ENCODE measurements around the gene TP73.

DNA sequence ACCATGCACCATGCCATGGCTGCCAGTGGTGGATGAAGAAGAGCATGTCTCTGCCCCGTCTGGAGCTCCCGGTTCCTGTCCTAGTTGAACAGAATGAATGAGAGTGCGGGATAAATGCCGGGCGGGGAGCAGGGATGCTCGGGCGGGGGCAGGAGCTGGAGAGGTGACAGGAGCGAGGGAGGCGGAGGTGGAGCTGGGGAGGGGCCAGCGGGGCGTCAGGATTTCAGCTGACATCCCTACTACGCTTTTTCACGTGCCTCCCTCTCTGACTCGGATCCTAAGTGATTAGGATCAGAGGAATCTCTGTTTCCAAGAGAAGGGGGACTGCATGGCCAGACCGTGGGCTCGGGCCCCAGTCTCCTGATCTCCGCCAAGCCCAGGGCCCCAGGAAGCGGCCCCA, 47.3 kb downstream of the TP73 start:
- TF ChIP-seq CTCF (IDR thresholded peaks at IDR 0.05) (no peak), POLR2A (IDR thresholded peaks at IDR 0.05) (no peak)
